HCT116 (cell line): ENCODE data around the gene RAB11A.

ENCODE experiments used
- POLR2AphosphoS5 ChIP-seq: IDR thresholded peaks from 2 replicates; pipeline ENCODE4 v1.6.1; 2011; ENCODE audit warnings: mild to moderate bottlenecking, low read depth, low read length, moderate library complexity
- SRF ChIP-seq: IDR thresholded peaks from 2 replicates; pipeline ENCODE4 v1.6.1; 2012; ENCODE audit warnings: low read depth
- TF ChIP-seq, protein P1 (sequence below): IDR thresholded peaks from 2 replicates; pipeline ENCODE4 v1.6.1; 2012; ENCODE audit warnings: low read depth

- TF ChIP-seq POLR2AphosphoS5 (no peak), SRF (no peak)
- TF ChIP-seq, protein P1, sequence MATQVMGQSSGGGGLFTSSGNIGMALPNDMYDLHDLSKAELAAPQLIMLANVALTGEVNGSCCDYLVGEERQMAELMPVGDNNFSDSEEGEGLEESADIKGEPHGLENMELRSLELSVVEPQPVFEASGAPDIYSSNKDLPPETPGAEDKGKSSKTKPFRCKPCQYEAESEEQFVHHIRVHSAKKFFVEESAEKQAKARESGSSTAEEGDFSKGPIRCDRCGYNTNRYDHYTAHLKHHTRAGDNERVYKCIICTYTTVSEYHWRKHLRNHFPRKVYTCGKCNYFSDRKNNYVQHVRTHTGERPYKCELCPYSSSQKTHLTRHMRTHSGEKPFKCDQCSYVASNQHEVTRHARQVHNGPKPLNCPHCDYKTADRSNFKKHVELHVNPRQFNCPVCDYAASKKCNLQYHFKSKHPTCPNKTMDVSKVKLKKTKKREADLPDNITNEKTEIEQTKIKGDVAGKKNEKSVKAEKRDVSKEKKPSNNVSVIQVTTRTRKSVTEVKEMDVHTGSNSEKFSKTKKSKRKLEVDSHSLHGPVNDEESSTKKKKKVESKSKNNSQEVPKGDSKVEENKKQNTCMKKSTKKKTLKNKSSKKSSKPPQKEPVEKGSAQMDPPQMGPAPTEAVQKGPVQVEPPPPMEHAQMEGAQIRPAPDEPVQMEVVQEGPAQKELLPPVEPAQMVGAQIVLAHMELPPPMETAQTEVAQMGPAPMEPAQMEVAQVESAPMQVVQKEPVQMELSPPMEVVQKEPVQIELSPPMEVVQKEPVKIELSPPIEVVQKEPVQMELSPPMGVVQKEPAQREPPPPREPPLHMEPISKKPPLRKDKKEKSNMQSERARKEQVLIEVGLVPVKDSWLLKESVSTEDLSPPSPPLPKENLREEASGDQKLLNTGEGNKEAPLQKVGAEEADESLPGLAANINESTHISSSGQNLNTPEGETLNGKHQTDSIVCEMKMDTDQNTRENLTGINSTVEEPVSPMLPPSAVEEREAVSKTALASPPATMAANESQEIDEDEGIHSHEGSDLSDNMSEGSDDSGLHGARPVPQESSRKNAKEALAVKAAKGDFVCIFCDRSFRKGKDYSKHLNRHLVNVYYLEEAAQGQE: no peak
These were observed 41.0 kb downstream of the RAB11A start for GRCh38 chr15:65910341-65910740.
